Neural progenitor cell (in vitro differentiated cells): Measurements from ENCODE around the gene SOCS3. TPM values are rescaled to one million over a fixed set of nuclear protein-coding genes. Genes with fewer than 3 reads are reported as not detected.

Source experiments
- DNase-seq: peaks from one replicate; pipeline ENCODE4 v3.0.0-alpha.2; 2016; ENCODE audit warnings: low spot score
- H2AFZ ChIP-seq: fragments of 200-600 bp; sonication (generic); replicated peaks from 2 replicates; pipeline ENCODE4 v1.6.1; 2016; ENCODE audit warnings: antibody characterized with exemption
- H3F3A ChIP-seq: fragments of 200-600 bp; sonication (generic); 2 replicates; pipeline ENCODE4 v1.6.1; 2016; ENCODE audit warnings: antibody characterized with exemption, low read depth
- H3K27ac ChIP-seq: fragments of 200-600 bp; sonication (generic); 2 replicates; pipeline ENCODE4 v1.5.1; 2016; ENCODE audit warnings: mild to moderate bottlenecking
- H3K27me3 ChIP-seq: fragments of 200-600 bp; sonication (generic); 2 replicates; pipeline ENCODE4 v1.6.1; 2016; ENCODE audit warnings: mild to moderate bottlenecking, moderate library complexity
- H3K36me3 ChIP-seq: fragments of 200-600 bp; sonication (generic); 2 replicates; pipeline ENCODE4 v1.5.1; 2016
- H3K4me1 ChIP-seq: fragments of 200-600 bp; sonication (generic); 2 replicates; pipeline ENCODE4 v1.6.1; 2016; ENCODE audit warnings: mixed run types
- H3K4me2 ChIP-seq: fragments of 200-600 bp; sonication (generic); 2 replicates; pipeline ENCODE4 v1.6.1; 2016
- H3K4me3 ChIP-seq: fragments of 200-600 bp; sonication (generic); 2 replicates; pipeline ENCODE4 v1.5.1; 2016
- H3K79me2 ChIP-seq: fragments of 200-600 bp; sonication (generic); 2 replicates; pipeline ENCODE4 v1.6.1; 2016; ENCODE audit warnings: low read depth
- H3K9ac ChIP-seq: fragments of 200-600 bp; sonication (generic); 2 replicates; pipeline ENCODE4 v1.6.1; 2016
- H3K9me3 ChIP-seq: fragments of 200-600 bp; sonication (generic); 2 replicates; pipeline ENCODE4 v1.5.1; 2016; ENCODE audit warnings: low read depth
- H4K20me1 ChIP-seq: fragments of 200-600 bp; sonication (generic); 2 replicates; pipeline ENCODE4 v1.6.1; 2016; ENCODE audit warnings: low read depth
- H3K27ac Mint-ChIP-seq: 3 replicates; pipeline ENCODE4 v1.8.0; 2021; ENCODE audit warnings: mixed read lengths
- H3K27me3 Mint-ChIP-seq: 2 replicates; pipeline ENCODE4 v1.8.0; 2022; ENCODE audit warnings: low read depth, mild to moderate bottlenecking, inconsistent platforms, moderate library complexity, mixed read lengths; ENCODE audit not compliant: insufficient read depth
- H3K36me3 Mint-ChIP-seq: 3 replicates; pipeline ENCODE4 v1.8.0; 2021; ENCODE audit warnings: mixed read lengths
- H3K4me1 Mint-ChIP-seq: 3 replicates; pipeline ENCODE4 v1.8.0; 2021; ENCODE audit warnings: mixed read lengths
- H3K4me3 Mint-ChIP-seq: 3 replicates; pipeline ENCODE4 v1.8.0; 2021; ENCODE audit warnings: mild to moderate bottlenecking, moderate library complexity, mixed read lengths
- H3K9me3 Mint-ChIP-seq: 3 replicates; pipeline ENCODE4 v1.8.0; 2020; ENCODE audit warnings: mixed read lengths
- EZH2 ChIP-seq: fragments of 200-600 bp; sonication (generic); IDR thresholded peaks from 2 replicates; pipeline ENCODE4 v1.6.1; 2017; ENCODE audit warnings: antibody characterized with exemption, mild to moderate bottlenecking, moderate library complexity
- EZH2phosphoT487 ChIP-seq: fragments of 200-600 bp; sonication (generic); IDR thresholded peaks from 2 replicates; pipeline ENCODE4 v1.6.1; 2017; ENCODE audit warnings: antibody characterized with exemption
- total RNA-seq: library from RNA; depleted of rRNA; stranded (reverse); fragments of >200 nt; gene quantifications from 2 replicates; pipeline ENCODE4 v1.2.3, GENCODE V29; 2015; ENCODE audit warnings: low replicate concordance
- TF ChIP-seq, protein P1 (sequence below): fragments of 200-600 bp; sonication (generic); IDR thresholded peaks from 2 replicates; pipeline ENCODE4 v1.5.1; 2017; ENCODE audit warnings: antibody characterized with exemption, mild to moderate bottlenecking

SOCS3 gene, protein sequence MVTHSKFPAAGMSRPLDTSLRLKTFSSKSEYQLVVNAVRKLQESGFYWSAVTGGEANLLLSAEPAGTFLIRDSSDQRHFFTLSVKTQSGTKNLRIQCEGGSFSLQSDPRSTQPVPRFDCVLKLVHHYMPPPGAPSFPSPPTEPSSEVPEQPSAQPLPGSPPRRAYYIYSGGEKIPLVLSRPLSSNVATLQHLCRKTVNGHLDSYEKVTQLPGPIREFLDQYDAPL
- total RNA-seq = 7.5 and 16.7 TPM in 2 replicates

DNA sequence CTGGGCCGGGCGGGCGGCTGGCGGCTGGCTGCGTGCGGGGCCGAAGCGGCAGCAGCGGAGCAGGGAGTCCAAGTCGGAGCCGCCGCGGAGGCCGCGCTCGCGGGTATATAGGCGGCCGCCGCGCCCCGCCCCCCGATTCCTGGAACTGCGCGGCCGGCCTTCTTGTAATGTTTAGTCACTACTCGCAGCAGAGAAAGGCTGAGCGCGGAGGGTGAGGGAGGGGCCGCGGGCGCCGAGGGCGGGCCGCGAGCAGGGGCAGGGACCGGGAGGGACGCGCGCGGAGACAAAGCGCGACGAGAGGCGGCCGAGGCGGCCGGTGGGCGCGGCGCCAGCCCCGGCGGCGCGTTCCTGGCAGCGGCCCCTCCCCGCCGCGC, at the start of gene SOCS3:
Gene SOCS3 (minus strand): TSS at position 81 of the 374 bp plus-strand sequence. CDS start 982 bp downstream, outside the sequence.
- H4K20me1 ChIP-seq = peaks cover 44% of the 10 kb centered on the region
- peaks cover 14% of the 10 kb centered on the region for H3K79me2 ChIP-seq
- peaks cover 8% of the 10 kb centered on the region for H3K27me3 Mint-ChIP-seq
- no peaks in the 10 kb centered on the region for H3K36me3 ChIP-seq
- H3K27ac ChIP-seq = peak within 1 kb of the TSS; percentile 77
- peaks cover 48% of the 10 kb centered on the region for H3K27me3 ChIP-seq
- H3K4me3 Mint-ChIP-seq = peak within 1 kb of the TSS; percentile 88
- TF ChIP-seq EZH2 (no peak), EZH2phosphoT487 (peak; percentile 3)
- H3K9me3 Mint-ChIP-seq = no peaks in the 10 kb centered on the region
- H3K36me3 Mint-ChIP-seq = peaks cover 3% of the 10 kb centered on the region
- peaks cover 66% of the 10 kb centered on the region for H3K4me1 Mint-ChIP-seq
- peak within 1 kb of the TSS; percentile 61 for H2AFZ ChIP-seq
- peaks cover 59% of the 10 kb centered on the region for H3K4me1 ChIP-seq
- H3K4me2 ChIP-seq = peak within 1 kb of the TSS; percentile 97
- peak within 1 kb of the TSS; percentile 92 for H3K4me3 ChIP-seq
- H3K9ac ChIP-seq = peak within 1 kb of the TSS; percentile 70
- H3F3A ChIP-seq = peaks cover 48% of the 10 kb centered on the region
- peak; percentile 97 for DNase-seq
- H3K27ac Mint-ChIP-seq = peak within 1 kb of the TSS; percentile 42
- H3K9me3 ChIP-seq = no peaks in the 10 kb centered on the region

DNA sequence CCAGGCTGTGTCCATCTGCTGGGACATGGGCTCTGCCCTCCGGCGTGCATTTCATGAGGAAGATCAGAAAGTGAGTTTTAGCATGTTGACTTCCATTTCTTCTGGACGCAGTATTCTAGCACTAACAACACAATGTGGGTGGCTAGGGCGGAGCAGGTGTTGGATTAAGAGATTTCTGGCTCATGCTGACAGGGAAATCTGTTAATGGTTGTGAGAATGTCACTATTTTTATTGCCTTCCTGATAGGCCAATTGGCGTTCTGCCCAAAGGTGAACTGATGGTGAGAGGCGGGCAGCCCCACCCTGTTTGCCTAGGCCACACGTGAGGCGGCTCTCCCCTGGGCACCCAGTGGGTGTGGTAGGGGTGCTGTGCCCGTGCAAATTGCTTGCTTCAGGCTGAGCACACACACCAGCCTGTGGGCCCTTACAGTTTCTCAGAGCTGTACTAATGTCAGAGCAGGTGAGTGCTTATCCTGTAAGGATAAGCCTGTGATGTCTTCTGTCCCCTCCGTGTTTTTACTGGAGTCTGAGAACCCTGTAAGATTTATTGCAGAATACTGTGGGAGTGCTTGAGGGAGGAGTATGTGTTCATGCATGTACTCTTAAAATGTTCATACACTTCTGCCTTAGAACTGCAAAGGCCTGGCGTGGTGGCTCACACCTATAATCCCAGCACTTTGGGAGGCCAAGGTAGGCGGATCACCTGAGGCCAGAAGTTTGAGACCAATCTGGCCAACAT, 49.5 kb upstream of the SOCS3 start:
- Histone ChIP-seq H3K79me2 (peaks cover 58% of the 10 kb centered on the region), H3K4me1 (no peaks in the 10 kb centered on the region), H3F3A (no peaks in the 10 kb centered on the region), H3K4me2 (no peak overlapping the region), H2AFZ (no peak overlapping the region), H4K20me1 (peaks cover 49% of the 10 kb centered on the region), H3K4me3 (no peak overlapping the region), H3K27ac (no peak overlapping the region), H3K9me3 (no peaks in the 10 kb centered on the region), H3K9ac (no peak overlapping the region), H3K27me3 (no peaks in the 10 kb centered on the region), H3K36me3 (no peaks in the 10 kb centered on the region)
- no peak for DNase-seq
- Mint-ChIP-seq H3K36me3 (peaks cover 9% of the 10 kb centered on the region), H3K4me1 (peaks cover 4% of the 10 kb centered on the region), H3K4me3 (no peak overlapping the region), H3K27me3 (peaks cover 2% of the 10 kb centered on the region), H3K27ac (no peak overlapping the region), H3K9me3 (no peaks in the 10 kb centered on the region)
- TF ChIP-seq EZH2 (no peak), EZH2phosphoT487 (no peak)
- TF ChIP-seq, protein P1, sequence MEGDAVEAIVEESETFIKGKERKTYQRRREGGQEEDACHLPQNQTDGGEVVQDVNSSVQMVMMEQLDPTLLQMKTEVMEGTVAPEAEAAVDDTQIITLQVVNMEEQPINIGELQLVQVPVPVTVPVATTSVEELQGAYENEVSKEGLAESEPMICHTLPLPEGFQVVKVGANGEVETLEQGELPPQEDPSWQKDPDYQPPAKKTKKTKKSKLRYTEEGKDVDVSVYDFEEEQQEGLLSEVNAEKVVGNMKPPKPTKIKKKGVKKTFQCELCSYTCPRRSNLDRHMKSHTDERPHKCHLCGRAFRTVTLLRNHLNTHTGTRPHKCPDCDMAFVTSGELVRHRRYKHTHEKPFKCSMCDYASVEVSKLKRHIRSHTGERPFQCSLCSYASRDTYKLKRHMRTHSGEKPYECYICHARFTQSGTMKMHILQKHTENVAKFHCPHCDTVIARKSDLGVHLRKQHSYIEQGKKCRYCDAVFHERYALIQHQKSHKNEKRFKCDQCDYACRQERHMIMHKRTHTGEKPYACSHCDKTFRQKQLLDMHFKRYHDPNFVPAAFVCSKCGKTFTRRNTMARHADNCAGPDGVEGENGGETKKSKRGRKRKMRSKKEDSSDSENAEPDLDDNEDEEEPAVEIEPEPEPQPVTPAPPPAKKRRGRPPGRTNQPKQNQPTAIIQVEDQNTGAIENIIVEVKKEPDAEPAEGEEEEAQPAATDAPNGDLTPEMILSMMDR = no peak

DNA sequence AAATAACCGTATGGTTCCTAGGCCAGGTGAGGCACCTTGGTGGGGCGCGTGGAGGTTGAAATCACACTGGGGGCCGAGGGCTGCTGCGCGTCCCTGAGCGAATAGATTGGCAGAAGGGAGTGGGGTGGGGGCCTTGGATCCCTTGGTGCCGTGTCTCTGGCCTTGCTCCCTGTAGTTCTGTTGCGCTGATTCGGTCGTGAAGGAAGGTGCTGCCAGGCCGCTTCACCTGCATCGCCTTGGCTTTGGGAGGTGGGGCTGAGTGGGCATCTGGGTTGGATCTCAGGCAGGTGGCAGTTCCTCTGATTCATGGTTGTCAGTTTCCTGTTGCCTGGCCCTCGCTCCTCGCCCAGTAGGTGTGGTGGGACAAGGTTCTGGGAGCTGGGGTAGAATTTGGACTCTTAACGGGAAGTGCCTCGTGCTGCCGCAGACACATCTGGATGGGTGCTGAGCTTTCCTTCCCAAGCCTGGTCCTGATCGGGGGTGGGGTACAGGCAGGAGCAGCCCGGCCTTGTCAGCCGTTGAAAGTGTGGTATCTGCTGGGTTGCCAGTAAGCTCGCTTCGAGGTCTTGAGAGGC, 48.7 kb upstream of the SOCS3 start:
- Histone ChIP-seq H3K4me3 (no peak overlapping the region), H4K20me1 (peaks cover 49% of the 10 kb centered on the region), H3K27ac (no peak overlapping the region), H2AFZ (no peak overlapping the region), H3K36me3 (no peaks in the 10 kb centered on the region), H3K9ac (peak overlapping the region; percentile 8), H3F3A (no peaks in the 10 kb centered on the region), H3K27me3 (no peaks in the 10 kb centered on the region), H3K9me3 (no peaks in the 10 kb centered on the region), H3K79me2 (peaks cover 58% of the 10 kb centered on the region), H3K4me1 (no peaks in the 10 kb centered on the region), H3K4me2 (no peak overlapping the region)
- TF ChIP-seq, protein P1 = no peak
- TF ChIP-seq EZH2 (no peak), EZH2phosphoT487 (no peak)
- no peak for DNase-seq
- Mint-ChIP-seq H3K36me3 (peaks cover 9% of the 10 kb centered on the region), H3K4me3 (no peak overlapping the region), H3K27me3 (peaks cover 2% of the 10 kb centered on the region), H3K27ac (no peak overlapping the region), H3K4me1 (peaks cover 4% of the 10 kb centered on the region), H3K9me3 (no peaks in the 10 kb centered on the region)
